CD14-positive monocyte (primary cell): ENCODE measurements around the gene ASCC1. TPM values are rescaled to one million over a fixed set of nuclear protein-coding genes. Genes with fewer than 3 reads are reported as not detected.

Experiments
- DNase-seq, 3 donors: peaks; one replicate each; pipeline ENCODE4 v3.0.0-alpha.2; 2011 to 2022
- H2AFZ ChIP-seq: 2 replicates; pipeline ENCODE4 v1.6.0; 2012; ENCODE audit warnings: mild to moderate bottlenecking, low read depth, low read length, inconsistent platforms; ENCODE audit not compliant: insufficient read depth, poor library complexity, severe bottlenecking
- H3K27ac ChIP-seq, 2 donors: 1 replicate in 1 of 2; 2 replicates in 1 of 2; pipeline ENCODE4 v1.5.1; 2012 to 2013; ENCODE audit warnings: low read length in 2 of 2, control low read depth in 1 of 2, inconsistent platforms in 1 of 2, low read depth in 1 of 2, mild to moderate bottlenecking in 1 of 2
- H3K27me3 ChIP-seq, 2 donors: one replicate each; pipeline versions ENCODE4 v1.6.0 to v1.6.1; 2011 to 2013; ENCODE audit warnings: low read length in 2 of 2; ENCODE audit not compliant: control insufficient read depth in 2 of 2, insufficient read depth in 2 of 2
- H3K36me3 ChIP-seq, 2 donors: replicated peaks in 1 of 2; 1 replicate in 1 of 2; 2 replicates in 1 of 2; pipeline versions ENCODE4 v1.5.1 to v1.6.1; 2012 to 2013; ENCODE audit warnings: low read length in 2 of 2, control low read depth in 1 of 2, inconsistent platforms in 1 of 2, mild to moderate bottlenecking in 1 of 2; ENCODE audit not compliant: insufficient read depth in 2 of 2, control insufficient read depth in 1 of 2
- H3K4me1 ChIP-seq, 2 donors: 1 replicate in 1 of 2; 2 replicates in 1 of 2; pipeline versions ENCODE4 v1.5.1 to v1.6.1; 2012 to 2013; ENCODE audit warnings: low read length in 2 of 2, control low read depth in 1 of 2, inconsistent platforms in 1 of 2, mild to moderate bottlenecking in 1 of 2, moderate library complexity in 1 of 2; ENCODE audit not compliant: insufficient read depth in 2 of 2, control insufficient read depth in 1 of 2
- H3K4me2 ChIP-seq: replicated peaks from 2 replicates; pipeline ENCODE3; 2012; ENCODE audit warnings: low read length, moderate library complexity, mild to moderate bottlenecking; ENCODE audit not compliant: poor library complexity, severe bottlenecking; ENCODE audit errors: extremely low read depth
- H3K4me3 ChIP-seq, 3 experiments: fragments of 200-600 bp in 1 of 3; sonication (generic) in 1 of 3; replicated peaks in 1 of 3; 1 replicate in 2 of 3; 2 replicates in 1 of 3; pipeline ENCODE4 v1.5.1; 2011 to 2013; ENCODE audit warnings: low read length in 3 of 3, mild to moderate bottlenecking in 3 of 3, control low read depth in 2 of 3, low read depth in 2 of 3, inconsistent platforms in 1 of 3, moderate library complexity in 1 of 3
- H3K79me2 ChIP-seq: 2 replicates; pipeline ENCODE4 v1.6.0; 2012; ENCODE audit warnings: mild to moderate bottlenecking, control low read depth, inconsistent platforms, low read length, moderate library complexity; ENCODE audit not compliant: insufficient read depth
- H3K9ac ChIP-seq: 2 replicates; pipeline ENCODE4 v1.6.0; 2017; ENCODE audit warnings: low read length, mild to moderate bottlenecking; ENCODE audit not compliant: insufficient read depth, poor library complexity, severe bottlenecking
- H3K9me3 ChIP-seq, 2 donors: replicated peaks in 1 of 2; 1 replicate in 1 of 2; 2 replicates in 1 of 2; pipeline versions ENCODE4 v1.5.1 to v1.6.1; 2012 to 2013; ENCODE audit warnings: low read length in 2 of 2, control low read depth in 1 of 2; ENCODE audit not compliant: control insufficient read depth in 1 of 2, insufficient read depth in 1 of 2
- H4K20me1 ChIP-seq: 2 replicates; pipeline ENCODE4 v1.6.0; 2012; ENCODE audit warnings: mild to moderate bottlenecking, low read length, control low read depth, moderate library complexity; ENCODE audit not compliant: insufficient read depth
- H3K27ac Mint-ChIP-seq, 7 donors: one replicate each; pipeline ENCODE4 v1.8.0; 2020; ENCODE audit warnings: mild to moderate bottlenecking in 7 of 7, mixed read lengths in 7 of 7, moderate library complexity in 6 of 7, inconsistent platforms in 2 of 7
- H3K27me3 Mint-ChIP-seq, 3 donors: one replicate each; pipeline ENCODE4 v1.8.0; 2021 to 2022; ENCODE audit warnings: low read depth in 3 of 3, mild to moderate bottlenecking in 3 of 3, mixed read lengths in 3 of 3, moderate library complexity in 3 of 3, inconsistent platforms in 1 of 3
- H3K36me3 Mint-ChIP-seq, 2 donors: one replicate each; pipeline ENCODE4 v1.8.0; 2020; ENCODE audit warnings: mixed read lengths in 2 of 2, inconsistent platforms in 1 of 2, mild to moderate bottlenecking in 1 of 2
- H3K4me1 Mint-ChIP-seq: one replicate; pipeline ENCODE4 v1.8.0; 2020; ENCODE audit warnings: mild to moderate bottlenecking, mixed read lengths
- H3K4me3 Mint-ChIP-seq, 2 donors: one replicate each; pipeline ENCODE4 v1.8.0; 2020; ENCODE audit warnings: mild to moderate bottlenecking in 2 of 2, mixed read lengths in 2 of 2, moderate library complexity in 1 of 2
- H3K9me3 Mint-ChIP-seq, 7 donors: one replicate each; pipeline ENCODE4 v1.8.0; 2020 to 2022; ENCODE audit warnings: mixed read lengths in 7 of 7, mild to moderate bottlenecking in 6 of 7, moderate library complexity in 6 of 7, inconsistent platforms in 2 of 7
- CTCF ChIP-seq: fragments of 200-600 bp; IDR thresholded peaks from one replicate; pipeline ENCODE4 v1.8.0; 2022; ENCODE audit warnings: antibody characterized with exemption, mild to moderate bottlenecking
- WGBS: methylation state at CpG from one replicate; pipeline ENCODE4 v1.1.5; 2013; ENCODE audit warnings: missing lambda C conversion rate; ENCODE audit not compliant: insufficient coverage; 5-methylcytosine and 5-hydroxymethylcytosine counted together
- intact Hi-C, 2 donors: fragments of 100-400 bp; cut with micrococcal nuclease; formaldehyde crosslinking; loops; one replicate each; pipeline versions ENCODE4 v1.15.0 to v1.15.1; 2023
- polyA plus RNA-seq, 3 donors: library from polyadenylated mRNA; depleted of rRNA in 1 of 3; unstranded in 2 of 3; stranded (reverse) in 1 of 3; fragments of 300-500 nt in 2 of 3; fragments of >200 nt in 1 of 3; fragmentation: Illumina TruSeq in 2 of 3; gene quantifications; 1 replicate in 2 of 3; 2 replicates in 1 of 3; pipeline ENCODE4 v1.2.3, GENCODE V29; 2012 to 2021

Gene ASCC1
- polyA plus RNA-seq, 3 donors, result 8.2 to 20.9 (median 17.9) TPM

- H3K4me1 Mint-ChIP-seq, result peaks cover 26% of the 10 kb centered on the region
Measured at GRCh38 chr10:72082856-72083789, 133.0 kb downstream of the ASCC1 start.

More at GRCh38 chr10:72082856-72083789, 133.0 kb downstream of the ASCC1 start:
- 94% methylated on average over 3 of the region's 6 CpGs for WGBS
- no peak overlapping the region for H3K27ac ChIP-seq
- peaks cover 13 to 15% of the 10 kb centered on the region in 2 donors for H3K4me1 ChIP-seq
- no peak for TF ChIP-seq CTCF
- no peaks in the 10 kb centered on the region for H4K20me1 ChIP-seq
- intact Hi-C loops, result no loop called here
- no peak overlapping the region for H3K4me2 ChIP-seq
- H3K36me3 Mint-ChIP-seq, result peaks cover 0 to 9% of the 10 kb centered on the region in 2 donors
- H3K27me3 ChIP-seq, result peaks cover 18 to 25% of the 10 kb centered on the region in 2 donors
- no peaks in the 10 kb centered on the region for H3K9me3 ChIP-seq
- H2AFZ ChIP-seq, result no peak overlapping the region
- H3K36me3 ChIP-seq, result no peaks in the 10 kb centered on the region
- H3K4me3 Mint-ChIP-seq, result no peak overlapping the region
- H3K27me3 Mint-ChIP-seq, result peaks cover 22 to 29% (median 25%) of the 10 kb centered on the region in 3 donors
- no peak for DNase-seq
- no peak overlapping the region for H3K27ac Mint-ChIP-seq
- H3K9ac ChIP-seq, result no peak overlapping the region
- H3K9me3 Mint-ChIP-seq, result peaks cover 0 to 19% (median 3%) of the 10 kb centered on the region in 7 donors
- no peaks in the 10 kb centered on the region for H3K79me2 ChIP-seq
- no peak overlapping the region for H3K4me3 ChIP-seq
